Glutamatergic neuron (in vitro differentiated cells): ENCODE measurements around the gene NEUROD1. TPM values are rescaled to one million over a fixed set of nuclear protein-coding genes. Genes with fewer than 3 reads are reported as not detected.
A peak's percentile ranks its signal among the peaks of the same experiment; 100 is the strongest.

Experiments used
- DNase-seq: peaks from one replicate; pipeline ENCODE4 v3.0.0; 2022
- H3K27ac Mint-ChIP-seq: one replicate; pipeline ENCODE4 v1.8.0; 2020; ENCODE audit warnings: mild to moderate bottlenecking, mixed read lengths, inconsistent platforms; ENCODE audit not compliant: unreplicated experiment
- H3K27me3 Mint-ChIP-seq: one replicate; pipeline ENCODE4 v1.8.0; 2020; ENCODE audit warnings: mild to moderate bottlenecking, moderate library complexity, mixed read lengths, inconsistent platforms; ENCODE audit not compliant: unreplicated experiment
- H3K36me3 Mint-ChIP-seq: one replicate; pipeline ENCODE4 v1.8.0; 2020; ENCODE audit warnings: mild to moderate bottlenecking, mixed read lengths, inconsistent platforms; ENCODE audit not compliant: unreplicated experiment
- H3K4me1 Mint-ChIP-seq: one replicate; pipeline ENCODE4 v1.8.0; 2020; ENCODE audit warnings: mild to moderate bottlenecking, low read depth, mixed read lengths, inconsistent platforms; ENCODE audit not compliant: unreplicated experiment
- H3K4me3 Mint-ChIP-seq: one replicate; pipeline ENCODE4 v1.8.0; 2020; ENCODE audit warnings: mild to moderate bottlenecking, mixed read lengths, inconsistent platforms; ENCODE audit not compliant: unreplicated experiment
- H3K9me3 Mint-ChIP-seq: one replicate; pipeline ENCODE4 v1.8.0; 2020; ENCODE audit warnings: mild to moderate bottlenecking, moderate library complexity, mixed read lengths, inconsistent platforms; ENCODE audit not compliant: unreplicated experiment
- CTCF ChIP-seq: fragments of 200-600 bp; sonication (generic); IDR thresholded peaks from one replicate; pipeline ENCODE4 v1.5.0; 2021; ENCODE audit not compliant: partially characterized antibody, unreplicated experiment
- total RNA-seq: library from RNA; stranded (reverse); fragmentation: NEBNext Ultra II Directional; extraction: Animal tissue kit (Norgen Biotek cat#: 25700); gene quantifications from one replicate; pipeline ENCODE4 v1.2.1, GENCODE V29; 2021; ENCODE audit not compliant: unreplicated experiment

The NEUROD1 gene
- total RNA-seq, 1 donor from 2014 or later, result 65.5 TPM

GRCh38 chr2:181673173-181673572, 7.1 kb downstream of the NEUROD1 start:
- H3K4me1 Mint-ChIP-seq, result peaks cover 22% of the 10 kb centered on the region
- peak overlapping the region; percentile 8 for H3K4me3 Mint-ChIP-seq
- peaks cover 11% of the 10 kb centered on the region for H3K9me3 Mint-ChIP-seq
- TF ChIP-seq CTCF, result no peak
- peaks cover 8% of the 10 kb centered on the region for H3K27me3 Mint-ChIP-seq
- no peaks in the 10 kb centered on the region for H3K36me3 Mint-ChIP-seq
- no peak for DNase-seq
- H3K27ac Mint-ChIP-seq, result no peak overlapping the region

GRCh38 chr2:181672255-181673008, 7.9 kb downstream of the NEUROD1 start:
- TF ChIP-seq CTCF, result no peak
- DNase-seq, result no peak
- H3K4me1 Mint-ChIP-seq, result peaks cover 17% of the 10 kb centered on the region
- no peaks in the 10 kb centered on the region for H3K36me3 Mint-ChIP-seq
- H3K4me3 Mint-ChIP-seq, result no peak overlapping the region
- peaks cover 3% of the 10 kb centered on the region for H3K27me3 Mint-ChIP-seq
- no peak overlapping the region for H3K27ac Mint-ChIP-seq
- H3K9me3 Mint-ChIP-seq, result peaks cover 6% of the 10 kb centered on the region

GRCh38 chr2:181670632-181671031, 9.7 kb downstream of the NEUROD1 start:
- no peak for DNase-seq
- peaks cover 14% of the 10 kb centered on the region for H3K4me1 Mint-ChIP-seq
- peaks cover 8% of the 10 kb centered on the region for H3K36me3 Mint-ChIP-seq
- H3K27ac Mint-ChIP-seq, result no peak overlapping the region
- H3K27me3 Mint-ChIP-seq, result peaks cover 3% of the 10 kb centered on the region
- H3K4me3 Mint-ChIP-seq, result no peak overlapping the region
- peaks cover 3% of the 10 kb centered on the region for H3K9me3 Mint-ChIP-seq
- no peak for TF ChIP-seq CTCF

GRCh38 chr2:181667234-181667633, 13.1 kb downstream of the NEUROD1 start:
- H3K36me3 Mint-ChIP-seq, result peaks cover 10% of the 10 kb centered on the region
- no peaks in the 10 kb centered on the region for H3K4me1 Mint-ChIP-seq
- TF ChIP-seq CTCF, result no peak
- peaks cover 3% of the 10 kb centered on the region for H3K27me3 Mint-ChIP-seq
- H3K9me3 Mint-ChIP-seq, result no peaks in the 10 kb centered on the region
- H3K4me3 Mint-ChIP-seq, result no peak overlapping the region
- H3K27ac Mint-ChIP-seq, result no peak overlapping the region
- no peak for DNase-seq

- Mint-ChIP-seq H3K27me3 (peaks cover 3% of the 10 kb centered on the region), H3K4me1 (peaks cover 21% of the 10 kb centered on the region), H3K36me3 (peaks cover 14% of the 10 kb centered on the region), H3K4me3 (no peak overlapping the region), H3K9me3 (peaks cover 3% of the 10 kb centered on the region), H3K27ac (no peak overlapping the region)
- TF ChIP-seq CTCF, result no peak
- DNase-seq, result no peak
These were observed 18.0 kb downstream of the NEUROD1 start for GRCh38 chr2:181662287-181662686.
